ENCODE data around the gene AP1B1. TPM values are rescaled to one million over a fixed set of nuclear protein-coding genes. Genes with fewer than 3 reads are reported as not detected.
A peak's percentile ranks its signal among the peaks of the same experiment; 100 is the strongest.

AP1B1 gene
- total RNA-seq, 3 donors from 2014 or later: 55.7 to 58.7 (median 58.2) TPM

DNA sequence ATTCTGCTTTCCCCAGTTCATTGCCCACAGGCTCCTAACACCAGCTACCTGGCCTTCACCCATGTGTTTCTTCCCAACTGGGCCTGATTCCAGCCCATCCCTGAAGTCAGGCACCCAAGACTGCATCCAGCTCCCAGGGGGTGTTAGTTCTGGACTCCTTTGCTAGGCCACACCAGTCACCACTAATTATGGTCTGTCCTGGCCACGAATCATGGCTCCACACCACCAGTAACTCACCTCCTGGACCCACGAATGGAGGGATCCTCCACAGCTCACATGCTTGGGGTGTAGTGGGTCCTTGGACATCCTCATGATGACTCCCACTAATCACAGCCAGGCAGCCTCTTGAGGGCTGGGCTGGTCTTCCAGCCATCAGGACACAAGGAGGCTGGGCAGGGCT, 69.3 kb downstream of the AP1B1 start:
- Histone ChIP-seq H3K4me1 (peaks cover 9% of the 10 kb centered on the region in 2 donors), H3K27me3 (peaks cover 2 to 8% of the 10 kb centered on the region in 2 donors), H3K27ac (no peak overlapping the region), H3K4me3 (no peak overlapping the region), H3K36me3 (no peaks in the 10 kb centered on the region), H3K9me3 (no peaks in the 10 kb centered on the region)
- intact Hi-C loops (cut with DNase I; ENCODE audit: low total_unique reads): loop anchor here (10.0 kb wide), 1 partner anchor 446 kb away; the partner anchor contains the start of genes UQCR10 and ZMAT5
- TF ChIP-seq POLR2AphosphoS5 (IDR thresholded peaks at IDR 0.05) (no peak), POLR2A (IDR thresholded peaks at IDR 0.05) (no peak)
- DNase-seq (ENCODE audit: low spot score in 2 of 2): no peak

- H3K4me1 ChIP-seq: peaks cover 9 to 17% of the 10 kb centered on the region in 2 donors
- TF ChIP-seq POLR2AphosphoS5 (IDR thresholded peaks at IDR 0.05) (no peak), POLR2A (IDR thresholded peaks at IDR 0.05) (no peak), CTCF (IDR thresholded peaks at IDR 0.05) (no peak)
- DNase-seq (ENCODE audit: low spot score in 2 of 2): no peak
- no peak overlapping the region for H3K27ac ChIP-seq
- intact Hi-C loops (cut with DNase I; ENCODE audit: low total_unique reads): loop anchor here (10.0 kb wide), 1 partner anchor 447 kb away; the partner anchor contains the start of genes UQCR10 and ZMAT5
- H3K27me3 ChIP-seq: peaks cover 2 to 18% of the 10 kb centered on the region in 2 donors
- no peaks in the 10 kb centered on the region for H3K9me3 ChIP-seq
- no peaks in the 10 kb centered on the region for H3K36me3 ChIP-seq
- H3K4me3 ChIP-seq: no peak overlapping the region
Measured at GRCh38 chr22:29317827-29318454, 70.4 kb downstream of the AP1B1 start.

DNA sequence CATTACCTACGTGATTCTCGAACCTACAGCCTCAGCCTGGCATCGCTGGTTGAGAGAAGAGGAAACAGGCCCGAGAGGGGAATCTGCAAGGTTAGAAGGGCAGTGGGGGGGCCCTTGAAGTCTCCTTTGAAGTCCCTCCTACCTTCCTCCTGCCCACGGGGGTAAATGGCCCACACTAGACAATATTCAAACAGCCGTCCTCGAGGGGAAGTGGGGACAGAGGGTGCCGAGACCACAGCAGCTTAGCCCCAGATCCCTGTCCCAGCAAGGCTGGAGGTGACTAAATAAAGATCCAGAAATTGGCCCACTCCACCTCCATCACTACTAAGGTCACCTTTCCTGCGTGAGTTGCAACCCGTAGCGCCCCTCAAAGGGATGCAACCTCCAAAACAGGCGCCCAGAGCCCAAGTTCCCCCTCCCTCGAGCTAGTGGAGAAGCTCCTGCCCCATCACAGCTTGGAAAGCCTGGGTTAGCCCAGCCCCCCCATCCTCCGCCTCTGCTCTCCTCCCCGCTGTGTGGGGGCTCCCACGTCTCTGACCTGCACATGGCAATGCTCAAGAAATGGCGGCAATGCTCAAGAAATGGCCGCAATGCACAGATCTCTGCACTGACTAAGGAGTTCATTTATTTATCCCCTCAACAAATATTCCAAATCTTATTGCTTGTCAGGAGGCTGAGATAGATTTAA, 72.1 kb downstream of the AP1B1 start:
- intact Hi-C loops (cut with DNase I; ENCODE audit: low total_unique reads): loop anchor here (10.0 kb wide), 1 partner anchor 449 kb away; the partner anchor contains the start of genes UQCR10 and ZMAT5
- TF ChIP-seq CTCF (IDR thresholded peaks at IDR 0.05): no peak
- TF ChIP-seq POLR2AphosphoS5 (IDR thresholded peaks at IDR 0.05): no peak
- no peak for TF ChIP-seq POLR2A (IDR thresholded peaks at IDR 0.05)
- DNase-seq (ENCODE audit: low spot score in 2 of 2): no peak
- Histone ChIP-seq H3K36me3 (no peaks in the 10 kb centered on the region), H3K9me3 (no peaks in the 10 kb centered on the region), H3K4me3 (no peak overlapping the region), H3K27me3 (peaks cover 2 to 18% of the 10 kb centered on the region in 2 donors), H3K27ac (no peak overlapping the region), H3K4me1 (peaks cover 16 to 17% of the 10 kb centered on the region in 2 donors)

DNA sequence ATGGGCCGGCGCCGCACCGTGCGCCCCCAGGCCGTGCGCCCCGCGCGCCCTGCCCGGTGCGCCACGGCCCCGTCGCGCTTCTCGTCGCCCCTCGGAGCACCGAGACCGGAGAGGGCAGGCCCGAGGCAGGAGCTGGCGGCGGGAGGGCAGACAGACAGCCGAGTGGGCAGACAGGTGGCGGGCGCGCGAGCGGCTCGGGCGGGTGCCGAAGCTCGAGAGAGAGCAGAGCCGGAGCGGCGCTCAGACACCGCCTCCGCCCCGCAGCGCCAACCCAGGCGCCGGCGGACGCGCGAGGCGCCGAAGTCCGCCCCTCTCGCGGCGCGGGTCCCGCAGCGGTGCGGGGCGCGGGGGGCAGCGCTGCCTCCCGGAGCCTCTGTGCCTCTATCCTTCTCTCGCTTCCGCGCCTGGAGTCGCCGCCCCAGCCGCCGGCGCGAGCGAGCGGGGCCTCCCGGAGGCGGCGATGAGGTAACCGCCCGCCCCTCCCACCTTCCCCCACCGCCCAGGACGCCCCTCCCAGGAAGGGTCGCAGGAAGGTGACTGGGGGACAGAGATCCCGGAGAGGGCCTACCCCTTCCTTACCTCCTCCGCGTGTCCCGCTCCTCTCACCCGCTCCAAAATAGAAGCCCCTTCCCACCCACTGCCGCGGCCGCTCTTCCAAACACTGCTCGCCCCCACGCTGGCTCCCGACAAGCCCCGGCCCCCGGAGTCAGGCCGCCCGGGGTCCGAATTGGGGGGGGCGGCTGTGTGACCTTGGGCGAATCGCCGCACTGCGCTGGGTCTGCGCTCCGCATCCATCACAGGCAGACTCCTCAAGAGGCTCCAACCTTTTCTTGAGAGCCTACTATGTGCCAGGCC, 72.9 kb downstream of the AP1B1 start, which contains the start of gene RASL10A:
TSS of gene RASL10A (minus strand) at position 412 of the 855 bp plus-strand sequence. CDS start 451 bp downstream, outside the sequence.
- no peak for DNase-seq (ENCODE audit: low spot score in 2 of 2)
- H3K9me3 ChIP-seq: no peaks in the 10 kb centered on the region
- H3K27ac ChIP-seq: no peak within 1 kb of the TSS
- peaks cover 2 to 18% of the 10 kb centered on the region in 2 donors for H3K27me3 ChIP-seq
- H3K4me3 ChIP-seq: peak within 1 kb of the TSS; percentile 23 to 66 (median 50)
- intact Hi-C loops (cut with DNase I; ENCODE audit: low total_unique reads): loop anchor here (10.0 kb wide), 1 partner anchor 449 kb away; the partner anchor contains the start of genes UQCR10 and ZMAT5
- TF ChIP-seq CTCF (IDR thresholded peaks at IDR 0.05) (no peak), POLR2AphosphoS5 (IDR thresholded peaks at IDR 0.05) (no peak), POLR2A (IDR thresholded peaks at IDR 0.05) (no peak)
- H3K4me1 ChIP-seq: peaks cover 17% of the 10 kb centered on the region in 2 donors
- no peaks in the 10 kb centered on the region for H3K36me3 ChIP-seq

Data from breast epithelium (tissue), 4 donors.